Neural progenitor cell (in vitro differentiated cells): Measurements from ENCODE around the gene TSC22D2. TPM values are rescaled to one million over a fixed set of nuclear protein-coding genes. Genes with fewer than 3 reads are reported as not detected.

ENCODE experiments used
- DNase-seq: peaks from one replicate; pipeline ENCODE4 v3.0.0-alpha.2; 2016; ENCODE audit warnings: low spot score
- H2AFZ ChIP-seq: fragments of 200-600 bp; sonication (generic); replicated peaks from 2 replicates; pipeline ENCODE4 v1.6.1; 2016; ENCODE audit warnings: antibody characterized with exemption
- H3F3A ChIP-seq: fragments of 200-600 bp; sonication (generic); 2 replicates; pipeline ENCODE4 v1.6.1; 2016; ENCODE audit warnings: antibody characterized with exemption, low read depth
- H3K27ac ChIP-seq: fragments of 200-600 bp; sonication (generic); 2 replicates; pipeline ENCODE4 v1.5.1; 2016; ENCODE audit warnings: mild to moderate bottlenecking
- H3K27me3 ChIP-seq: fragments of 200-600 bp; sonication (generic); 2 replicates; pipeline ENCODE4 v1.6.1; 2016; ENCODE audit warnings: mild to moderate bottlenecking, moderate library complexity
- H3K36me3 ChIP-seq: fragments of 200-600 bp; sonication (generic); 2 replicates; pipeline ENCODE4 v1.5.1; 2016
- H3K4me1 ChIP-seq: fragments of 200-600 bp; sonication (generic); 2 replicates; pipeline ENCODE4 v1.6.1; 2016; ENCODE audit warnings: mixed run types
- H3K4me2 ChIP-seq: fragments of 200-600 bp; sonication (generic); 2 replicates; pipeline ENCODE4 v1.6.1; 2016
- H3K4me3 ChIP-seq: fragments of 200-600 bp; sonication (generic); 2 replicates; pipeline ENCODE4 v1.5.1; 2016
- H3K79me2 ChIP-seq: fragments of 200-600 bp; sonication (generic); 2 replicates; pipeline ENCODE4 v1.6.1; 2016; ENCODE audit warnings: low read depth
- H3K9ac ChIP-seq: fragments of 200-600 bp; sonication (generic); 2 replicates; pipeline ENCODE4 v1.6.1; 2016
- H3K9me3 ChIP-seq: fragments of 200-600 bp; sonication (generic); 2 replicates; pipeline ENCODE4 v1.5.1; 2016; ENCODE audit warnings: low read depth
- H4K20me1 ChIP-seq: fragments of 200-600 bp; sonication (generic); 2 replicates; pipeline ENCODE4 v1.6.1; 2016; ENCODE audit warnings: low read depth
- H3K27ac Mint-ChIP-seq: 3 replicates; pipeline ENCODE4 v1.8.0; 2021; ENCODE audit warnings: mixed read lengths
- H3K27me3 Mint-ChIP-seq: 2 replicates; pipeline ENCODE4 v1.8.0; 2022; ENCODE audit warnings: low read depth, mild to moderate bottlenecking, inconsistent platforms, moderate library complexity, mixed read lengths; ENCODE audit not compliant: insufficient read depth
- H3K36me3 Mint-ChIP-seq: 3 replicates; pipeline ENCODE4 v1.8.0; 2021; ENCODE audit warnings: mixed read lengths
- H3K4me1 Mint-ChIP-seq: 3 replicates; pipeline ENCODE4 v1.8.0; 2021; ENCODE audit warnings: mixed read lengths
- H3K4me3 Mint-ChIP-seq: 3 replicates; pipeline ENCODE4 v1.8.0; 2021; ENCODE audit warnings: mild to moderate bottlenecking, moderate library complexity, mixed read lengths
- H3K9me3 Mint-ChIP-seq: 3 replicates; pipeline ENCODE4 v1.8.0; 2020; ENCODE audit warnings: mixed read lengths
- CTCF ChIP-seq: fragments of 200-600 bp; sonication (generic); IDR thresholded peaks from 2 replicates; pipeline ENCODE4 v1.5.1; 2017; ENCODE audit warnings: antibody characterized with exemption, mild to moderate bottlenecking
- EZH2 ChIP-seq: fragments of 200-600 bp; sonication (generic); IDR thresholded peaks from 2 replicates; pipeline ENCODE4 v1.6.1; 2017; ENCODE audit warnings: antibody characterized with exemption, mild to moderate bottlenecking, moderate library complexity
- EZH2phosphoT487 ChIP-seq: fragments of 200-600 bp; sonication (generic); IDR thresholded peaks from 2 replicates; pipeline ENCODE4 v1.6.1; 2017; ENCODE audit warnings: antibody characterized with exemption
- total RNA-seq: library from RNA; depleted of rRNA; stranded (reverse); fragments of >200 nt; gene quantifications from 2 replicates; pipeline ENCODE4 v1.2.3, GENCODE V29; 2015; ENCODE audit warnings: low replicate concordance

The TSC22D2 gene
- total RNA-seq, 1 donor from 2014 or later = 18.7 TPM

DNA sequence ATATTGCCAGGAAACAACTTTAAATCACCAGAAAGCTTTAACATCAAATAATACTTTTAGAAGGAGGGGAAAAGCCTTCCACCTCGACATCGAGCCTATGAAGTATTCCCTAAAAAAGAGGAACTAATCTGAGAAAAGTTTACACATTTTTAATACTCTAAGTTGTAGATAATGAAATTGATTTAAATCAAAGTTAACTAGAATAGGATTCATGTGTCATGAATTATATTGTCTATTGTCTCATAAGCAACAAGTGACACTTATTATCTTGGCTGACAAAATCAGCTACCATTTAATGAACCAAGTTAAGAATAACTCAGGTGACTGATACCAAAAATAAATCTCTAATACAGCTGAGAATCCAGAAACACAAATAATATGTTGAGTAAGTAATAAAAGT lies 56.6 kb downstream of the TSC22D2 start:
- no peaks in the 10 kb centered on the region for H3K36me3 ChIP-seq
- no peak overlapping the region for H2AFZ ChIP-seq
- no peak overlapping the region for H3K27ac Mint-ChIP-seq
- H3K4me2 ChIP-seq = no peak overlapping the region
- H3K9me3 Mint-ChIP-seq = no peaks in the 10 kb centered on the region
- no peak for DNase-seq
- no peak overlapping the region for H3K27ac ChIP-seq
- H3K4me1 Mint-ChIP-seq = peaks cover 3% of the 10 kb centered on the region
- H3K79me2 ChIP-seq = no peaks in the 10 kb centered on the region
- H3K27me3 ChIP-seq = no peaks in the 10 kb centered on the region
- TF ChIP-seq CTCF = no peak
- TF ChIP-seq EZH2phosphoT487 = no peak
- TF ChIP-seq EZH2 = no peak
- H3K36me3 Mint-ChIP-seq = peaks cover 2% of the 10 kb centered on the region
- H3K27me3 Mint-ChIP-seq = no peaks in the 10 kb centered on the region
- H3K9ac ChIP-seq = no peak overlapping the region
- no peak overlapping the region for H3K4me3 ChIP-seq
- H3K9me3 ChIP-seq = no peaks in the 10 kb centered on the region
- H3K4me3 Mint-ChIP-seq = no peak overlapping the region
- peaks cover 4% of the 10 kb centered on the region for H3F3A ChIP-seq
- H3K4me1 ChIP-seq = no peaks in the 10 kb centered on the region
- H4K20me1 ChIP-seq = no peaks in the 10 kb centered on the region

GRCh38 chr3:150467381-150467780 lies 59.3 kb downstream of the TSC22D2 start:
- Histone ChIP-seq H3K4me2 (no peak overlapping the region), H4K20me1 (no peaks in the 10 kb centered on the region), H3K4me1 (no peaks in the 10 kb centered on the region), H3K9ac (no peak overlapping the region), H3K9me3 (no peaks in the 10 kb centered on the region), H3K36me3 (no peaks in the 10 kb centered on the region), H3K27me3 (no peaks in the 10 kb centered on the region), H3K79me2 (no peaks in the 10 kb centered on the region), H2AFZ (no peak overlapping the region), H3F3A (peaks cover 4% of the 10 kb centered on the region), H3K4me3 (no peak overlapping the region), H3K27ac (no peak overlapping the region)
- peaks cover 2% of the 10 kb centered on the region for H3K36me3 Mint-ChIP-seq
- H3K4me3 Mint-ChIP-seq = no peak overlapping the region
- H3K9me3 Mint-ChIP-seq = no peaks in the 10 kb centered on the region
- no peaks in the 10 kb centered on the region for H3K27me3 Mint-ChIP-seq
- H3K4me1 Mint-ChIP-seq = peaks cover 3% of the 10 kb centered on the region
- DNase-seq = no peak
- no peak for TF ChIP-seq EZH2
- no peak for TF ChIP-seq EZH2phosphoT487
- no peak for TF ChIP-seq CTCF
- no peak overlapping the region for H3K27ac Mint-ChIP-seq

DNA sequence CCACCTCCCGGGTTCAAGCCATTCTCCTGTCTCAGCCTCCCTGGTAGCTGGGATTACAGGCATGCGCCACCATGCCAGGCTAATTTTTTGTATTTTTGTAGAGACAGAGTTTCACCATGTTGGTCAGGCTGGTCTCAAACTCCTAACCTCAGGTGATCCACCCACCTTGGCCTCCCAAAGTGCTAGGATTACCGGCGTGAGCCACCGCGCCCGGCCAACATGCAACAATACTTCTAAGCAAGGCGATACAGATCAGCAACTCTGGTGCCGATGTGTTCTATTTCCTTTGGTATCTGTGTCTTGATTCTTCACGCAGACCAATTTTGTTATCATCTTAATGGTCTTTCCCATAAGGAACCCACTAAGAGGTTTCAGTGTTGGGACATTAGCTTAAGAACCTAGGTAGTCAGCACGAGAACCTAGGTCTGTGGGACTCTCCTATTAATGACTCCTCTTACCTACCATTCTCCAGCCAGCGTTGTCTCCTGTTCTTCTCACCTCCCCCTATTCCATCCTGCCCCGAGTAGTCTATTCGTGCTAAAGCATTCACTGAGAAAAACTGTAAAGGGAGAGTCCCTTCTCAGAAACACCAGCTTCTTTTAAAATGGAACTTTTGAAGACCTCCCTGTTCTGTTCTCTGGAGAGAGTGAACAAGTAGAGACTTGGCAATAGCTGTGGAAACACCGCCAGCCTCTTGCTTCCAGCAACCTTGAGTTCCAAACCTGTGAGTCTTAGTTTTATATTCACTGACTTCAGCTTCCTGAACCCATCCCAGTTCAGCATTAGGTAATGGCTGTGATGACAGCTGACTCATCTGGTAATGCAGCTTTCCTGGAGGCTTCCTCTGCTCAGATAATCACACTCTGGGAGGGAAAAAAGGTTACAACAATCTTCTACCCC lies 61.2 kb downstream of the TSC22D2 start:
- no peak for TF ChIP-seq EZH2
- no peaks in the 10 kb centered on the region for H3K79me2 ChIP-seq
- H3K9me3 ChIP-seq = no peaks in the 10 kb centered on the region
- H3K27me3 ChIP-seq = no peaks in the 10 kb centered on the region
- no peaks in the 10 kb centered on the region for H3F3A ChIP-seq
- H3K36me3 Mint-ChIP-seq = peaks cover 2% of the 10 kb centered on the region
- no peak overlapping the region for H3K4me2 ChIP-seq
- H3K36me3 ChIP-seq = no peaks in the 10 kb centered on the region
- peaks cover 3% of the 10 kb centered on the region for H3K4me1 Mint-ChIP-seq
- H3K4me1 ChIP-seq = no peaks in the 10 kb centered on the region
- H3K4me3 ChIP-seq = no peak overlapping the region
- H3K27me3 Mint-ChIP-seq = no peaks in the 10 kb centered on the region
- H3K4me3 Mint-ChIP-seq = no peak overlapping the region
- H3K27ac ChIP-seq = no peak overlapping the region
- no peak overlapping the region for H3K9ac ChIP-seq
- DNase-seq = no peak
- no peak overlapping the region for H3K27ac Mint-ChIP-seq
- H2AFZ ChIP-seq = no peak overlapping the region
- no peaks in the 10 kb centered on the region for H4K20me1 ChIP-seq
- H3K9me3 Mint-ChIP-seq = no peaks in the 10 kb centered on the region
